GM21367 (cell line): Measurements from ENCODE around the gene TUBGCP6.
A peak's percentile ranks its signal among the peaks of the same experiment; 100 is the strongest.
"Not testable (repeated sequence)": the region's sequence is repeated elsewhere in the genome, so short reads cannot be mapped to it uniquely, and the experiment has no call there.

Experiments
- ATAC-seq: cut with Tn5 transposase; IDR thresholded peaks from one replicate; pipeline ENCODE4 v1.9.1; 2021; ENCODE audit not compliant: unreplicated experiment

TUBGCP6 gene

GRCh38 chr22:50215297-50216054, 29.3 kb downstream of the TUBGCP6 start:
- no peak for ATAC-seq

GRCh38 chr22:50213263-50213662, 31.6 kb downstream of the TUBGCP6 start:
- ATAC-seq = no peak

GRCh38 chr22:50211147-50211546, 33.7 kb downstream of the TUBGCP6 start:
- ATAC-seq = no peak

GRCh38 chr22:50210378-50211139, 34.3 kb downstream of the TUBGCP6 start:
- no peak for ATAC-seq

GRCh38 chr22:50209893-50210292, 34.9 kb downstream of the TUBGCP6 start:
- ATAC-seq = no peak

- no peak for ATAC-seq
Observed at GRCh38 chr22:50208939-50209892, 35.6 kb downstream of the TUBGCP6 start.

GRCh38 chr22:50208430-50208938, 36.3 kb downstream of the TUBGCP6 start:
- no peak for ATAC-seq

- ATAC-seq = no peak
Observed at GRCh38 chr22:50207383-50208140, 37.3 kb downstream of the TUBGCP6 start.

- ATAC-seq = no peak
Observed at GRCh38 chr22:50206599-50206998, 38.2 kb downstream of the TUBGCP6 start.

GRCh38 chr22:50205781-50206569, 38.8 kb downstream of the TUBGCP6 start:
- ATAC-seq = no peak

GRCh38 chr22:50204998-50205397, 39.8 kb downstream of the TUBGCP6 start:
- not testable (repeated sequence) for ATAC-seq

- ATAC-seq = no peak
Observed at GRCh38 chr22:50204571-50204970, 40.3 kb downstream of the TUBGCP6 start.

- no peak for ATAC-seq
Observed at GRCh38 chr22:50203288-50203687, 41.5 kb downstream of the TUBGCP6 start.

- no peak for ATAC-seq
Observed at GRCh38 chr22:50202130-50202666, 42.6 kb downstream of the TUBGCP6 start.

- ATAC-seq = peak; percentile 15
Observed at GRCh38 chr22:50201191-50202129, 43.4 kb downstream of the TUBGCP6 start.

- peak; percentile 45 for ATAC-seq
Observed at GRCh38 chr22:50200461-50201190, 44.2 kb downstream of the TUBGCP6 start, which contains the start of gene SELENOO. Gene SELENOO, plus strand, starts transcription at chr22:50201011. Its CDS starts 26 bp downstream, at chr22:50201037.

- ATAC-seq = no peak
Observed at GRCh38 chr22:50199829-50200460, 44.9 kb downstream of the TUBGCP6 start.
